RWPE2 (cell line): ENCODE data around the gene GRAMD2B.
"Not testable (repeated sequence)": the region's sequence is repeated elsewhere in the genome, so short reads cannot be mapped to it uniquely, and the experiment has no call there.

Experiments used
- ATAC-seq: fragments of 200-7000 bp; cut with Tn5 transposase; 3 replicates; pipeline ENCODE4 v1.9.1; 2021; ENCODE audit warnings: low read depth
- DNase-seq: peaks from one replicate; pipeline ENCODE4 v3.0.0-alpha.2; 2020; ENCODE audit warnings: low spot score
- H3K27ac ChIP-seq: fragments of 450-650 bp; 2 replicates; pipeline ENCODE4 v1.5.1; 2017; ENCODE audit warnings: mild to moderate bottlenecking; ENCODE audit not compliant: poor library complexity, severe bottlenecking
- H3K27me3 ChIP-seq: fragments of 250-450 bp; sonication (Bioruptor Pico); 2 replicates; pipeline ENCODE4 v1.5.1; 2021; ENCODE audit warnings: mild to moderate bottlenecking, moderate library complexity; ENCODE audit not compliant: insufficient read depth, poor library complexity, severe bottlenecking
- H3K36me3 ChIP-seq: fragments of 250-450 bp; sonication (Bioruptor Pico); 2 replicates; pipeline ENCODE4 v1.5.1; 2020; ENCODE audit warnings: low read depth, mild to moderate bottlenecking, moderate library complexity
- H3K4me1 ChIP-seq: fragments of 250-450 bp; sonication (Bioruptor Pico); 2 replicates; pipeline ENCODE4 v1.5.1; 2021; ENCODE audit warnings: mild to moderate bottlenecking, moderate library complexity; ENCODE audit not compliant: insufficient read depth, poor library complexity, severe bottlenecking
- H3K4me3 ChIP-seq: fragments of 250-450 bp; sonication (Bioruptor Pico); 2 replicates; pipeline ENCODE4 v1.5.1; 2021; ENCODE audit warnings: mild to moderate bottlenecking, moderate library complexity; ENCODE audit not compliant: severe bottlenecking
- H3K9me3 ChIP-seq: fragments of 250-450 bp; sonication (Bioruptor Pico); 2 replicates; pipeline ENCODE4 v1.5.1; 2021; ENCODE audit warnings: mild to moderate bottlenecking, moderate library complexity; ENCODE audit not compliant: severe bottlenecking
- TF ChIP-seq, protein P1 (sequence below): fragments of 450-650 bp; IDR thresholded peaks from one replicate; pipeline ENCODE4 v1.5.1; 2017; ENCODE audit warnings: mild to moderate bottlenecking, moderate library complexity; ENCODE audit not compliant: poor library complexity, severe bottlenecking

GRAMD2B gene

DNA sequence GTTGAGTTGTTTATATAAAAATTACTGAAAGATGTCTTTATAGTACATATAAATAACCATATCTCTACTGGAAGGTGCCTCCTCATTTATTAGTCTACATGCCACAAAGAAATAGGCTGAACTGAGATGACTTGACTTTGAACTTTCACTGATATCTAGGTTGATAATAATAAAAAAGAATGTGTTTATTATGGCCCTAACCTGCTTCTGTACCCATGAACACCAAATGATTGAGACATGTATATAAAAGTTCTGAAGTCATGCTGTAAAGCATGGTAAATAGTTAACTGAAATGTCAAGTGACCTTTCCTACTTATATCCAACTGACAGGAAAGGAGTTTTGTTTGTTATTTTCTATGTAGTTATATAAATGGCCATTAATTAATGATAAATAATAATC lies 33.2 kb upstream of the GRAMD2B start:
- Histone ChIP-seq H3K27ac (no peak overlapping the region), H3K4me3 (no peak overlapping the region), H3K4me1 (peaks cover 26% of the 10 kb centered on the region), H3K9me3 (no peaks in the 10 kb centered on the region), H3K36me3 (no peaks in the 10 kb centered on the region), H3K27me3 (no peaks in the 10 kb centered on the region)
- DNase-seq (no peak), ATAC-seq (no peak)
- TF ChIP-seq, protein P1, sequence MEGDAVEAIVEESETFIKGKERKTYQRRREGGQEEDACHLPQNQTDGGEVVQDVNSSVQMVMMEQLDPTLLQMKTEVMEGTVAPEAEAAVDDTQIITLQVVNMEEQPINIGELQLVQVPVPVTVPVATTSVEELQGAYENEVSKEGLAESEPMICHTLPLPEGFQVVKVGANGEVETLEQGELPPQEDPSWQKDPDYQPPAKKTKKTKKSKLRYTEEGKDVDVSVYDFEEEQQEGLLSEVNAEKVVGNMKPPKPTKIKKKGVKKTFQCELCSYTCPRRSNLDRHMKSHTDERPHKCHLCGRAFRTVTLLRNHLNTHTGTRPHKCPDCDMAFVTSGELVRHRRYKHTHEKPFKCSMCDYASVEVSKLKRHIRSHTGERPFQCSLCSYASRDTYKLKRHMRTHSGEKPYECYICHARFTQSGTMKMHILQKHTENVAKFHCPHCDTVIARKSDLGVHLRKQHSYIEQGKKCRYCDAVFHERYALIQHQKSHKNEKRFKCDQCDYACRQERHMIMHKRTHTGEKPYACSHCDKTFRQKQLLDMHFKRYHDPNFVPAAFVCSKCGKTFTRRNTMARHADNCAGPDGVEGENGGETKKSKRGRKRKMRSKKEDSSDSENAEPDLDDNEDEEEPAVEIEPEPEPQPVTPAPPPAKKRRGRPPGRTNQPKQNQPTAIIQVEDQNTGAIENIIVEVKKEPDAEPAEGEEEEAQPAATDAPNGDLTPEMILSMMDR: no peak

DNA sequence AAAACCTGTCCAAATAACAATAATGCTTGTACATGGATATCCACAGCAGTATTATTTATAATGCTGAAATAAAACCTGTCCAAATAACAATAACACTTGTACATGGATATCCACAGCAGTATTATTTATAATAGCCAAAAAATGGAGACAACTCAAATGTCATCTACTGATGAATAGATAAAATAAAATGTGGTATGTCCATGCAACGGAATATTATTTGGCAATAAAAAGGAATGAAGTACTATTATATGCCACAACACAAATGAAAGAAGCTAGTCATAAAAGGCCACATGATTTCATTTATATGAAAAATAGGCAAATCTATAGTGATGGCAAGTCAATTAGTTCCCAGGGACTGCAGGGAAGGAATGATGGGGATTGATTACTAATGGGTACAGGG lies 31.8 kb upstream of the GRAMD2B start:
- TF ChIP-seq, protein P1: no peak
- Histone ChIP-seq H3K27me3 (no peaks in the 10 kb centered on the region), H3K27ac (no peak overlapping the region), H3K9me3 (no peaks in the 10 kb centered on the region), H3K36me3 (no peaks in the 10 kb centered on the region), H3K4me1 (peaks cover 13% of the 10 kb centered on the region), H3K4me3 (no peak overlapping the region)
- DNase-seq: no peak
- ATAC-seq: no peak

DNA sequence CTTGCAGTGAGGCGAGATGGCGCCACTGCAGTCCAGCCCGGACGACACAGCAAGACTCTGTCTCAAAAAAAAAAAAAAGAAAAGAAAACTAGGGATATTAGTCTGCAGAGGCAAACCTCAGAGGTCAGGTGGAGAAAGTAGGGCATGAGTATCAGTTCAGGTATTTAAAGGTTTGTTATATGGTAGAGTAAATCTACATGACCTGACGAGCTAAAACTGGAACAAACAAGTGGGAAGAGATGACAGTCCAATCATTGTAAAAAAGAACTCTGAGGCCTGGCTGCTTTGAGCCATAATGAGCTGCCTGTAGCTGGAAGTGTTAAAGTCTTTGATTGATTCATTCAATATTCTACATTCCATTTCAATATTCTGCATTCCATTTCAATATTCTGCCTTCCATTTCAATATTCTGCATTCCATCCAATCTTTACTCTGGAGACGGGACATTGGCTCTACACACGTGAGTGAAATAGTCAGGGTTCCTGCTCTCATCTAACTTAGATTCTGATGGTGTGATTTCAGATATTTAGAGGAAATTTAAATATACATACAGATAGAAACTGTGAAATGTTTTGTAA lies 28.9 kb upstream of the GRAMD2B start:
- Histone ChIP-seq H3K4me1 (peaks cover 6% of the 10 kb centered on the region), H3K27me3 (no peaks in the 10 kb centered on the region), H3K27ac (no peak overlapping the region), H3K36me3 (no peaks in the 10 kb centered on the region), H3K9me3 (no peaks in the 10 kb centered on the region), H3K4me3 (no peak overlapping the region)
- ATAC-seq (peak; percentile 64; the same call in 2 of the 3 replicates), DNase-seq (no peak)
- TF ChIP-seq, protein P1: no peak

DNA sequence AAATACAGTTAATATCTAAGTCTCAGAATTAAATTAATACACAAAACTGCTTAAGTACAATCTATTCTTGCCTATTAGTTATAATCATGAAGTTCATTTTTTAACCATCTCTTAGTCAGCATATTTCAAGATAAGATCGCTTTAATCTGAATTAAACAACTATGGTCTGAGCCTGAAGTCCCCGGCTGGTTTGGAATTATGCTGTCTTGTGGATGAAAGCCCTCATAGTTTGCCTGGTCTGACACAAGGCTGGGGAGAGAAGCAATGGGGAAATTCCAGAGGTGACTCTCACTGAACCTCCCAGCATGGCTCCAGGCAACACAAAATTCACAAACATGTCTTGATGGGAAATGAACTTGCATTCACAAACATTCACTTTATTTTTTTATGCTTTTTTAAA lies 28.0 kb upstream of the GRAMD2B start:
- DNase-seq (no peak), ATAC-seq (peak; percentile 54; the same call in 1 of the 3 replicates)
- H3K27ac ChIP-seq: no peak overlapping the region
- TF ChIP-seq, protein P1: no peak
- H3K27me3 ChIP-seq: no peaks in the 10 kb centered on the region
- peaks cover 6% of the 10 kb centered on the region for H3K4me1 ChIP-seq
- no peaks in the 10 kb centered on the region for H3K36me3 ChIP-seq
- no peaks in the 10 kb centered on the region for H3K9me3 ChIP-seq
- no peak overlapping the region for H3K4me3 ChIP-seq

DNA sequence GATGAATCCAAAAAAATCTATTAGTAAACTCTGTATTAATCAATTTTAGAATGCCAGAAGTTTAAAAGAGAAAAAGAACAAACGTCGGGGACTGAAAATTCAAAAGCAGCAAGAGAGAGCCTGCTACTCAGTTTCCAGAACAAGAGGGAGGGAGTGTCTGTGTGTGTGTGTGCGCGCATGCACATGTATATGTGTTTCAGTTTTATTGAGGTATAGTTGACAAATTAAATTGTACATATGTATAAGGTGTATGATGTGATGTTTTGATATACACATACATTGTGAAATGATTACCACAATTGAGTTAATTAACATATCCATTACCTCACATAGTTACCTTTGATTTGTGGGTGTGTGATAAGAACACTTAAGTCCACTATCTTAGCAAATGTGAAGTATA lies 27.6 kb upstream of the GRAMD2B start:
- Histone ChIP-seq H3K27me3 (no peaks in the 10 kb centered on the region), H3K36me3 (no peaks in the 10 kb centered on the region), H3K4me1 (peaks cover 6% of the 10 kb centered on the region), H3K4me3 (no peak overlapping the region), H3K27ac (no peak overlapping the region), H3K9me3 (no peaks in the 10 kb centered on the region)
- TF ChIP-seq, protein P1: no peak
- ATAC-seq (no peak), DNase-seq (no peak)

DNA sequence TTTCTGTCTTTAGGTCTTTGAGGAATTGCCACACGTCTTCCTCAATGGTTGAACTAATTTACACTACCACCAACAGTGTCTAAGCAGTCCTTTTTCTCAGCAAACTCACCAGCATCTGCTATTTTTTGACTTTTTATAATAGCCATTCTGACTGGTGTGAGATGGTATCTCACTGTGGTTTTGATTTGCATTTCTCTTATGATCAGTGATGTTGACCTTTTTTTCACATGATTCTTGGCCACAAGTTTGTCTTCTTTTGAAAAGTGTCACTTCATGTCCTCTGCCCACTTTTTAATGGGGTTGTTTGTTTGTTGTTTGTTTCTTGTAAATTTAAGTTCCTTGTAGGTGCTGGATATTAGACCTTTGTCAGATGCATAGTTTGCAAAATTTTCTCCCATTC lies 26.5 kb upstream of the GRAMD2B start:
- H3K36me3 ChIP-seq, H3K4me3 ChIP-seq, DNase-seq, H3K27me3 ChIP-seq, ATAC-seq, H3K4me1 ChIP-seq, H3K27ac ChIP-seq, H3K9me3 ChIP-seq: not testable (repeated sequence)
